Renal cortex interstitium (tissue), 11 donors: ENCODE measurements around the gene HPS1. TPM values are rescaled to one million over a fixed set of nuclear protein-coding genes. Genes with fewer than 3 reads are reported as not detected.
"Not testable (repeated sequence)": the region's sequence is repeated elsewhere in the genome, so short reads cannot be mapped to it uniquely, and the experiment has no call there.

Experiments used
- DNase-seq, 11 donors: peaks; one replicate each; pipeline ENCODE4 v3.0.0-alpha.2; 2013; ENCODE audit warnings: low read depth in 9 of 11, low spot score in 4 of 11; ENCODE audit errors: extremely low read depth in 1 of 11
- polyA plus RNA-seq, 3 donors: library from polyadenylated mRNA; unstranded; fragments of 120-200 nt; gene quantifications; one replicate each; pipeline ENCODE4 v1.2.1, GENCODE V29; 2013; ENCODE audit not compliant: insufficient read length in 3 of 3

Gene HPS1
- polyA plus RNA-seq, 3 donors = 35.6 to 44.4 (median 36.5) TPM

DNA sequence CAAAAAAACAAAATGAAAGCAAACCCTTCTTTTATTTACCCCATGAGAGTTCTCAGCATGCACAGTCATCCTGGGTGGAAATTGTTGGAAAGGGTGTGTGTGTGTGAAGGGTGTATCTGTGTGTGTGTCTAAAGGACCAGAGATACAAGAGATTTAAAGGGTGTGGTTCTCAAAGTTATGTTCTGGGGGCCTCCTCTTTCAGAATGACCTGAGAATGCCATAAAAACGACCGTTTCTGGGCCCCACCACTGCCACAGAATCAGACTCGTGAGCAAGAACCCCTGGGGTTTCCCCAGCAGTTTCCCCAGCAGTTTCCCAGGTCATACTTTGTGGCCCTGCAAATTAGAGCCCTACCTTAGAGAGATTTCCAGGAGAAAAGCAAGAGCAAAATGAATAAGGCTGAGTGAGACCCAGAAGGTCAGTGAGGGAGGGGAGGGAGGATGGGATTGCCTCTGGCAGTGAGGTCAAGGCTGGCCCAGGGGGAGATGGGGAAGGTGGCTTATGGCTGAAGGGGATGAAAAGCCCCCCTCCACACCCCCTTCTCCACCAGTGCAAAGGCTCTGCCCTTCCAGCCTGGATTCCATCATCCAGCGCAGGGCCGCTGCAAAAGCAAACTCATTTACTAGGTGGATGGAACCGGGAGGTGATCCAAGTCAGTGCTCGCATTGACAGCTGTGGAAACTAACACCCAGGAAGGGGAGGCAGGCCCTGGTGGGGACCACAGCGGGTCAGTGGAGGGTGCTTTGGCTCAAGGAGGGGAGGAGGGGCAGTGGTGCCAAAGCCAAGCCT is 42.0 kb downstream of the HPS1 start:
- DNase-seq = no peak

- DNase-seq = no peak
Observed at GRCh38 chr10:98403812-98404504, 42.8 kb downstream of the HPS1 start.

- DNase-seq = no peak
Observed at GRCh38 chr10:98402931-98403718, 43.6 kb downstream of the HPS1 start.

GRCh38 chr10:98402478-98402877 is 44.3 kb downstream of the HPS1 start:
- DNase-seq = no peak

- DNase-seq = no peak
Observed at GRCh38 chr10:98400482-98400881, 46.3 kb downstream of the HPS1 start.

- DNase-seq = no peak
Observed at GRCh38 chr10:98399784-98400183, 47.0 kb downstream of the HPS1 start.

- DNase-seq = no peak
Observed at GRCh38 chr10:98397089-98397600, 49.6 kb downstream of the HPS1 start.

- no peak for DNase-seq
Observed at GRCh38 chr10:98396096-98397063, 50.4 kb downstream of the HPS1 start.

- no peak for DNase-seq
Observed at GRCh38 chr10:98394851-98395440, 51.8 kb downstream of the HPS1 start.

DNA sequence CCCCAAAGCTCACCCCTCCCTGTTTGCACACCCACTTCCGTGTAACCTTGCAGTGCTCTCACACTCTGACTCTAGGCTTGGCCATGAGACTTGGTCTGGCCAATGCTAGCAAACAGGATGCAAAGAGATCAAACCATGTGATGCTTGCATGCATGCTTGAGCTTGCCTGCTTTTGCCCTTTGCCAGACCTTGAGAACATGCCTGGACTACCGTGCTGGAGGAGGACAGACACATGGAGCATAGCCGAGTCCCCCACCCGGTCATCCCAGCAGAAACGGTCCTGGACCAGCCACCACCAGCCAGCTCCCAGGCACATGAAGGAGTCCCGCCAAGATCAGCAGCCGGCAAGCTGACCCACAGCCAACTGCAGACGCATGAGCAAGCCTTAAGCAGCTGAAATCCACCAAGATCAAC is 55.1 kb downstream of the HPS1 start:
- no peak for DNase-seq

DNA sequence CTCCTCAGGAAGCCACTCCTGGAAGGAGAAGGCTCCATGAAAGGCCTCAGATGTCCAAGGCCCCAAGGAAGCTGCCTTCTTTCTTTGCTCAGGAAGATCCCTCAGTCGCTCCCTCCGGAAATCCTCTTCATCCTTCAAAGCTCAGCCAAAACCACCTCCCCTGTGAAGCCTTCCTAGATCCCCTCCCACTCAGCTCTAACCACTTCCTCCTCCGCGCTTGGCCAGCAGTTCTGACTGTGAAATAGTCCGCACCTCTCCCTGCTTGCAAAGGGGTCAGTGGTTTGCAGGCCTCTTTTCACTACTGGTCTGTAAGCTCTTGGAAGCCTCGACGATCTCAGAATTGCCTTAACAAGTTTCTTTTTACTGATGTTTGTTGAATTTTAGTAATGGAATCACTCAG is 55.7 kb downstream of the HPS1 start:
- no peak for DNase-seq

- DNase-seq = no peak
Observed at GRCh38 chr10:98390406-98390805, 56.3 kb downstream of the HPS1 start.

GRCh38 chr10:98389398-98389797 is 57.3 kb downstream of the HPS1 start:
- DNase-seq = no peak

DNA sequence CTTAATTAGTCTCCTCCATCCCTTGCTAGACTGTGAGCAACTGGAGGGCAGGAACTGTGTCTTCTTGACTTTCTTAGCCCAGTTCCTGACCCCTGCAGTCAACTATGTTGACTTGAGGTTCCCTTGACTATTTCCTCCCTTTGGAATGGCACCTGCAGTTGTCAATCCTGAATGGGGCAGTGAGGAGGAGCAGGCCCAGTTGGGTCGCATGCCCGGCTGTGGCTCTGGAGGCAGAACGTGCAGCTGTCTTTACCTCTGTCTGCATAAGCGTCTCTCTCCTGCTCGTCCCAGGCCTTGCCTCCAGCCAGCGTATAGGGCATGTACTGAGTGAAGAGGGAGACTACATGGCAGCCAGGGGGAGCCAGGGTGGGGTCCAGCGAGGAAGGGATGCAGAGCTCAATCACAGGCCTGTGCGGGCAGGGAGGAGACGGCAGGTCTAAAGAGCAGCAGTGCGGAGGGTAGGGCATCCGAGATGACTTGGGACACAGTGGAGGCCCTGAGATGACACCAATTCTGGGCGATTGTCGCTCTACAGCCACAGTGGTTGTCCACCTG is 58.6 kb downstream of the HPS1 start:
- DNase-seq = no peak

GRCh38 chr10:98384531-98385133 is 62.1 kb downstream of the HPS1 start:
- no peak for DNase-seq

DNA sequence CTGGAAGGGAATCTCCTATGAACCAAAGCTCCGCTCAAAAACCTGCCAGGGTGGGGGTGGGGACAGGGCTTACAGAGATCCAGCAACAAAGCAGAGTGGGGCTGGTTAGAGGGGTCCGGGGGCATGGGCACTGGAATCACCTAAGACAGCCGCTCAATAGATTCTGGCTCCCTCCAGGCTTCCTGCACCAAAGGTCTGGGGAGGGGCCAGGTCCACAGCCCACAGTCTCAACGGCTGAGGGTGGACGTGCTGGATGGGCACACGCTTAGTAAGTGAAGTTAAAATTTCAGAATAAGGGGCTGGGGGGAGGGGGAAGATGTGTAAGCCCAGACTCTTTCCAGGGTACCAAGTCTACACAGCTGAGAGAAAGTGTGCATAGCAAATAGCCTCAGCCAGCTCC is 62.9 kb downstream of the HPS1 start:
- no peak for DNase-seq

DNA sequence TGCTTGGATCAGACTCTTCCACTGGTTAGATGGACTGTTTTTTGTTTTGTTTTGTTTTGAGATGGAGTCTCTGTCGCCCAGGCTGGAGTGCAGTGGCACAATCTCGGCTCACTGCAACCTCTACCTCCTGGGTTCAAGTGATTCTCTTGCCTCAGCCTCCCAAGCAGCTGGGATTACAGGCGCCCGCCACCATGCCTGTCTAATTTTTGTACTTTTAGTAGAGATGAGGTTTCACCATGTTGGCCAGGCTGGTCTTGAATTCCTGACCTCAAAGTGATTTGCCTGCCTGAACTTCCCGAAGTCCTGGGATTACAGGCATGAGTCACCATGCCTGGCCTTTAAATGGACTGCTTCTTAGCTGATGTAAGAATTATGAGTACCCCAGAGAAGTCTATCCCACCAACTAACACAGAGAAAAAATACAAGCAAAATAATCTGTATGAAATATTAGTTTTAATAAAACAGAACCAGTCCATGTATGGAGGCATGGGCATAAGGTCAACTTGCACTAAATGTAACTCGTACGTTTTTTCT is 63.5 kb downstream of the HPS1 start:
- DNase-seq = not testable (repeated sequence)
